Fibroblast of lung (primary cell): ENCODE data around the gene NMT1. TPM values are rescaled to one million over a fixed set of nuclear protein-coding genes. Genes with fewer than 3 reads are reported as not detected.
A peak's percentile ranks its signal among the peaks of the same experiment; 100 is the strongest.

Experiments used
- DNase-seq, 2 donors: peaks; one replicate each; pipeline versions ENCODE4 v3.0.0 to v3.0.0-alpha.2; 2010; ENCODE audit warnings: low read depth in 2 of 2
- H2AFZ ChIP-seq: 2 replicates; pipeline ENCODE4 v1.5.1; 2012; ENCODE audit warnings: low read length, control low read depth, inconsistent platforms
- H3K27ac ChIP-seq: 2 replicates; pipeline ENCODE4 v1.5.1; 2011; ENCODE audit warnings: low read length, control low read depth; ENCODE audit not compliant: insufficient read depth
- H3K27me3 ChIP-seq: 2 replicates; pipeline ENCODE4 v1.5.1; 2011; ENCODE audit warnings: mild to moderate bottlenecking, low read length; ENCODE audit not compliant: control insufficient read depth, insufficient read depth
- H3K36me3 ChIP-seq: 2 replicates; pipeline ENCODE4 v1.5.1; 2011; ENCODE audit warnings: low read length; ENCODE audit not compliant: control insufficient read depth, insufficient read depth
- H3K4me1 ChIP-seq: 2 replicates; pipeline ENCODE4 v1.5.1; 2011; ENCODE audit warnings: low read length; ENCODE audit not compliant: control insufficient read depth, insufficient read depth; ENCODE audit errors: extremely low read depth
- H3K4me2 ChIP-seq: 2 replicates; pipeline ENCODE4 v1.5.1; 2011; ENCODE audit warnings: low read length, control low read depth; ENCODE audit not compliant: insufficient read depth; ENCODE audit errors: extremely low read depth
- H3K4me3 ChIP-seq, 4 experiments: fragments of 200-600 bp in 1 of 4; sonication (generic) in 1 of 4; replicated peaks in 1 of 4; 2 replicates each; pipeline ENCODE4 v1.5.1; 2011 to 2016; ENCODE audit warnings: low read length in 4 of 4, low read depth in 3 of 4, mild to moderate bottlenecking in 3 of 4, control low read depth in 2 of 4, inconsistent platforms in 1 of 4, mixed read lengths in 1 of 4; ENCODE audit not compliant: insufficient read depth in 1 of 4; ENCODE audit errors: control extremely low read depth in 1 of 4
- H3K79me2 ChIP-seq: 2 replicates; pipeline ENCODE4 v1.5.1; 2012; ENCODE audit warnings: mild to moderate bottlenecking, low read length, inconsistent platforms; ENCODE audit not compliant: control insufficient read depth, insufficient read depth
- H3K9ac ChIP-seq: 2 replicates; pipeline ENCODE4 v1.5.1; 2011; ENCODE audit warnings: mild to moderate bottlenecking, low read length, control low read depth; ENCODE audit not compliant: insufficient read depth
- H3K9me3 ChIP-seq: 2 replicates; pipeline ENCODE4 v1.5.1; 2012; ENCODE audit warnings: low read depth, low read length; ENCODE audit not compliant: control insufficient read depth, insufficient read depth
- H4K20me1 ChIP-seq: 2 replicates; pipeline ENCODE4 v1.5.1; 2011; ENCODE audit warnings: low read length; ENCODE audit not compliant: control insufficient read depth, insufficient read depth; ENCODE audit errors: extremely low read depth
- EZH2 ChIP-seq: IDR thresholded peaks from 2 replicates; pipeline ENCODE4 v1.5.1; 2012; ENCODE audit warnings: low read length, control low read depth, mild to moderate bottlenecking; ENCODE audit errors: missing control alignments
- polyA plus RNA-seq, 2 donors: library from polyadenylated mRNA; depleted of rRNA in 1 of 2; stranded (reverse) in 1 of 2; unstranded in 1 of 2; fragments of >200 nt; gene quantifications; 2 replicates each; pipeline ENCODE4 v1.2.1, GENCODE V29; 2011 to 2012; ENCODE audit warnings: missing spikeins in 1 of 2
- total RNA-seq: library from RNA; depleted of rRNA; stranded (reverse); fragments of >200 nt; gene quantifications from 2 replicates; pipeline ENCODE4 v1.2.1, GENCODE V29; 2014
- TF ChIP-seq, protein P1 (sequence below), 2 donors: IDR thresholded peaks in 1 of 2; conservative IDR thresholded peaks in 1 of 2; 1 replicate in 1 of 2; 2 replicates in 1 of 2; pipeline ENCODE4 v1.5.1; 2011 to 2012; ENCODE audit warnings: low read length in 2 of 2, control low read depth in 1 of 2, inconsistent platforms in 1 of 2, low read depth in 1 of 2, mild to moderate bottlenecking in 1 of 2

The NMT1 gene
- total and polyA plus RNA-seq, 2 donors (not counting 1 experiment from before 2014, with no cell fraction given) = 46.2 to 124 TPM

DNA sequence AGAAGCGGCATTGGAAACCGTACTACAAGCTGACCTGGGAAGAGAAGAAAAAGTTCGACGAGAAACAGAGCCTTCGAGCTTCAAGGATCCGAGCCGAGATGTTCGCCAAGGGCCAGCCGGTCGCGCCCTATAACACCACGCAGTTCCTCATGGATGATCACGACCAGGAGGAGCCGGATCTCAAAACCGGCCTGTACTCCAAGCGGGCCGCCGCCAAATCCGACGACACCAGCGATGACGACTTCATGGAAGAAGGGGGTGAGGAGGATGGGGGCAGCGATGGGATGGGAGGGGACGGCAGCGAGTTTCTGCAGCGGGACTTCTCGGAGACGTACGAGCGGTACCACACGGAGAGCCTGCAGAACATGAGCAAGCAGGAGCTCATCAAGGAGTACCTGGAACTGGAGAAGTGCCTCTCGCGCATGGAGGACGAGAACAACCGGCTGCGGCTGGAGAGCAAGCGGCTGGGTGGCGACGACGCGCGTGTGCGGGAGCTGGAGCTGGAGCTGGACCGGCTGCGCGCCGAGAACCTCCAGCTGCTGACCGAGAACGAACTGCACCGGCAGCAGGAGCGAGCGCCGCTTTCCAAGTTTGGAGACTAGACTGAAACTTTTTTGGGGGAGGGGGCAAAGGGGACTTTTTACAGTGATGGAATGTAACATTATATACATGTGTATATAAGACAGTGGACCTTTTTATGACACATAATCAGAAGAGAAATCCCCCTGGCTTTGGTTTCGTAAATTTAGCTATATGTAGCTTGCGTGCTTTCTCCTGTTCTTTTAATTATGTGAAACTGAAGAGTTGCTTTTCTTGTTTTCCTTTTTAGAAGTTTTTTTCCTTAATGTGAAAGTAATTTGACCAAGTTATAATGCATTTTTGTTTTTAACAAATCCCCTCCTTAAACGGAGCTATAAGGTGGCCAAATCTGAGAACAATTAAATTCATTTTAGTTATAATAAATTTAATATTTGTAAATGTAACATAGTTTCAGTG lies 88.8 kb downstream of the NMT1 start:
- TF ChIP-seq EZH2 = no peak
- TF ChIP-seq, protein P1, sequence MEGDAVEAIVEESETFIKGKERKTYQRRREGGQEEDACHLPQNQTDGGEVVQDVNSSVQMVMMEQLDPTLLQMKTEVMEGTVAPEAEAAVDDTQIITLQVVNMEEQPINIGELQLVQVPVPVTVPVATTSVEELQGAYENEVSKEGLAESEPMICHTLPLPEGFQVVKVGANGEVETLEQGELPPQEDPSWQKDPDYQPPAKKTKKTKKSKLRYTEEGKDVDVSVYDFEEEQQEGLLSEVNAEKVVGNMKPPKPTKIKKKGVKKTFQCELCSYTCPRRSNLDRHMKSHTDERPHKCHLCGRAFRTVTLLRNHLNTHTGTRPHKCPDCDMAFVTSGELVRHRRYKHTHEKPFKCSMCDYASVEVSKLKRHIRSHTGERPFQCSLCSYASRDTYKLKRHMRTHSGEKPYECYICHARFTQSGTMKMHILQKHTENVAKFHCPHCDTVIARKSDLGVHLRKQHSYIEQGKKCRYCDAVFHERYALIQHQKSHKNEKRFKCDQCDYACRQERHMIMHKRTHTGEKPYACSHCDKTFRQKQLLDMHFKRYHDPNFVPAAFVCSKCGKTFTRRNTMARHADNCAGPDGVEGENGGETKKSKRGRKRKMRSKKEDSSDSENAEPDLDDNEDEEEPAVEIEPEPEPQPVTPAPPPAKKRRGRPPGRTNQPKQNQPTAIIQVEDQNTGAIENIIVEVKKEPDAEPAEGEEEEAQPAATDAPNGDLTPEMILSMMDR (conservative IDR thresholded peaks at IDR 0.05 in 1 of 2, IDR thresholded peaks at IDR 0.05 in 1 of 2; ENCODE audit: low read depth in 1 of 2, low read length in 2 of 2) = no peak
- no peaks in the 10 kb centered on the region for H3K9me3 ChIP-seq
- H3K4me1 ChIP-seq = peaks cover under 1% of the 10 kb centered on the region
- peak overlapping the region; percentile 99 for H3K27ac ChIP-seq
- no peak overlapping the region for H2AFZ ChIP-seq
- peaks cover 36% of the 10 kb centered on the region for H3K79me2 ChIP-seq
- H3K4me2 ChIP-seq = peak overlapping the region; percentile 96
- peak overlapping the region; percentile 79 for H3K9ac ChIP-seq
- no peaks in the 10 kb centered on the region for H4K20me1 ChIP-seq
- H3K4me3 ChIP-seq = peak overlapping the region; percentile 76 to 97 (median 92)
- H3K27me3 ChIP-seq = no peaks in the 10 kb centered on the region
- peak; percentile 62 to 63 for DNase-seq
- H3K36me3 ChIP-seq = no peaks in the 10 kb centered on the region

DNA sequence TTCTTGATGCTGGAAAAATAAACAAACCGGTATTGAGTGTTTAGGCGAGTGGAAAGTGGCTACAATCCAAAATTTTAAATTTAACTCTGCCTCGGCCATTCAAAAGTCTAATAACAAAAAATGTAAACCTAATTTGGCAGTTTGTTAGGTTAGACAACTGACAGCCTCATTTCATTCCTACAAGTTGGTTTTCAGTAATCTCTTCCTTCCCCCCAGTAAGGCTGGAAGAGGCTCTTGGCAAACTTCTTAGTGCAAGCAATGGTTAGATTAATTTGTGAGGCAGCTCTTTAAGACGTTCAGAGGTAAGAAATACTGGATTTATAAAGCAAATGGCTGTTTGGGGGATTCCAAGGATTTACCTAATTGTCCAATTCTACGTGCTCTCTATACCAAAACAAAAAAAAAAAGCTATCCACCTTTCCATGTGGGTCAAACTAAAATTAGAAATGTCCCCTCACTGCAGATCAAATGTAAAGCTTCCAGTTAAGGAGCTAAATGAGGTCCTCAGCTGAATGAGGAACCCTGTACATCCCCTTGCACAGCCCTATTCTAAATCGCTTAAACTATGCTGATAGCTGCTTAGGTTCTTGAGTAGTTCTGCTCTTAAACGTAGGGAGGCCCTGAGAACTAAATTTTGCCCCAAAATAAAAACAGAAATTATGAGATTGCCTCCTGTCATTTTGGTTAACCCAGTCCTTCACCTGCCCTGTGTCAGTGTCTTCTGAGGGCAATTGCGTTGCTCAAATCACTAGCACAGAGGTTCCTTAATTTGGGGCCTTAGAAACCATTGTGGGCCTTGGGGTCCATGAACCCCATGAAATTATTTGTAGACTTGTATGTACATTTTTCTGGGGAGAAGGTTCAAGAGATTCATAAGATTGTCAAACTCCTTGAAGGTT lies 90.0 kb downstream of the NMT1 start:
- H3K79me2 ChIP-seq = peaks cover 42% of the 10 kb centered on the region
- no peak overlapping the region for H3K9ac ChIP-seq
- no peak for TF ChIP-seq EZH2
- TF ChIP-seq, protein P1 (conservative IDR thresholded peaks at IDR 0.05 in 1 of 2, IDR thresholded peaks at IDR 0.05 in 1 of 2; ENCODE audit: low read depth in 1 of 2, low read length in 2 of 2) = no peak
- peak in 1 of 2 donors; percentile 51 for DNase-seq
- H4K20me1 ChIP-seq = no peaks in the 10 kb centered on the region
- peak overlapping the region; percentile 76 to 97 (median 92) for H3K4me3 ChIP-seq
- peak overlapping the region; percentile 37 for H3K27ac ChIP-seq
- H3K9me3 ChIP-seq = no peaks in the 10 kb centered on the region
- no peaks in the 10 kb centered on the region for H3K4me1 ChIP-seq
- H3K27me3 ChIP-seq = no peaks in the 10 kb centered on the region
- no peak overlapping the region for H2AFZ ChIP-seq
- H3K36me3 ChIP-seq = no peaks in the 10 kb centered on the region
- peak overlapping the region; percentile 96 for H3K4me2 ChIP-seq

DNA sequence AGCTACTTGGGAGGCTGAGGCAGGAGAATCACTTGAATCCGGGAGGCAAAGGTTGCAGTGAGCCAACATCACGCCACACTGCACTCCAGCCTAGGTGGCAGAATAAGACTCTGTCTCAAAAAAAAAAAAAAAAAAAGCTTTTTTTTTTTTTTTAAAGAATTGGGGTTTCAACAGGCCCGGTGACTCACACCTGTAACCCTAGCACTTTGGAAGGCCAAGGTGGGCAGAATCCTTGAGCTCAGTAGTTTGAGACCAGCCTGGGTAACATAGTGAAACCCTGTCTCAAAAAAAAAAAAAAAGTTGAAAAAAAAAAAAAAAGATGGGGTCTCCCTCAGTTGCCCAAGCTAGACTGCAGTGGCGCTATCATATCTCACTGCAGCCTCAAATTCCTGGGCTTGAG lies 93.9 kb downstream of the NMT1 start:
- Histone ChIP-seq H3K9ac (no peak overlapping the region), H4K20me1 (no peaks in the 10 kb centered on the region), H3K4me1 (peaks cover 4% of the 10 kb centered on the region), H3K27ac (no peak overlapping the region), H3K9me3 (no peaks in the 10 kb centered on the region), H2AFZ (no peak overlapping the region), H3K4me2 (no peak overlapping the region), H3K36me3 (no peaks in the 10 kb centered on the region), H3K27me3 (no peaks in the 10 kb centered on the region), H3K4me3 (no peak overlapping the region), H3K79me2 (peaks cover 51% of the 10 kb centered on the region)
- DNase-seq = no peak
- TF ChIP-seq EZH2 = no peak
- TF ChIP-seq, protein P1 (conservative IDR thresholded peaks at IDR 0.05 in 1 of 2, IDR thresholded peaks at IDR 0.05 in 1 of 2; ENCODE audit: low read depth in 1 of 2, low read length in 2 of 2) = no peak
